ENCODE results near the gene SAMD8.

DNA sequence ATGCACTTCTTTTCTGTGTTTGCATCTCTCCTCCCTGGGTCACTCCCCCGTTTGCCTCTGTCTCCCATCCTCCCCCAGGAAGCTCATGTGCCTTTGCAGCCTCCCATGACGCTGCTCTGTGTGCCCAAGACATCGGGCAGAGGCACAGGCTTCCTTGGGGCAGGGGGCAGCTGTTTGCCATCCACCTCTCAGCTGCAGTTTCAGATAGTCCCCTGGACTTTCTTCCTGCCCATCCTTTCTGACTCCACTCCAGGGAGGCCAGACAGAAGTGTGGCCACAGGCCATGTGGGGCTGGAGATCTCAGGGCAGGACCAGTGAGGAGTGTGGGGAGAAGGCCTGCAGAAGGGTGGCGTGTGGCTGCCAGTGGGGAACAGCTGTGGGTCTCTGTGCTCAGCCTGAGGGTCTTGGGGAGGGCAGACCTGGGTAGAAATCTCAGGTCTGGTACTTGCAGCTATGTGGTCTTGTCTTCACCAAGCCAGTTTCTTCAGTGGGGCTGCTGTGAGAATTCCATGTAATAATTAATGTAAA, 10.6 kb upstream of the SAMD8 start:
- TF ChIP-seq, protein P1, sequence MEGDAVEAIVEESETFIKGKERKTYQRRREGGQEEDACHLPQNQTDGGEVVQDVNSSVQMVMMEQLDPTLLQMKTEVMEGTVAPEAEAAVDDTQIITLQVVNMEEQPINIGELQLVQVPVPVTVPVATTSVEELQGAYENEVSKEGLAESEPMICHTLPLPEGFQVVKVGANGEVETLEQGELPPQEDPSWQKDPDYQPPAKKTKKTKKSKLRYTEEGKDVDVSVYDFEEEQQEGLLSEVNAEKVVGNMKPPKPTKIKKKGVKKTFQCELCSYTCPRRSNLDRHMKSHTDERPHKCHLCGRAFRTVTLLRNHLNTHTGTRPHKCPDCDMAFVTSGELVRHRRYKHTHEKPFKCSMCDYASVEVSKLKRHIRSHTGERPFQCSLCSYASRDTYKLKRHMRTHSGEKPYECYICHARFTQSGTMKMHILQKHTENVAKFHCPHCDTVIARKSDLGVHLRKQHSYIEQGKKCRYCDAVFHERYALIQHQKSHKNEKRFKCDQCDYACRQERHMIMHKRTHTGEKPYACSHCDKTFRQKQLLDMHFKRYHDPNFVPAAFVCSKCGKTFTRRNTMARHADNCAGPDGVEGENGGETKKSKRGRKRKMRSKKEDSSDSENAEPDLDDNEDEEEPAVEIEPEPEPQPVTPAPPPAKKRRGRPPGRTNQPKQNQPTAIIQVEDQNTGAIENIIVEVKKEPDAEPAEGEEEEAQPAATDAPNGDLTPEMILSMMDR (IDR thresholded peaks at IDR 0.05; ENCODE audit: insufficient read depth, low read depth, low read length), result no peak
- no peak for TF ChIP-seq EZH2 (IDR thresholded peaks at IDR 0.05; ENCODE audit: insufficient read depth, low read length)

Measured in astrocyte (in vitro differentiated cells and primary cell).